HepG2 (cell line): Measurements from ENCODE around the gene ADAMTS13. TPM values are rescaled to one million over a fixed set of nuclear protein-coding genes. Genes with fewer than 3 reads are reported as not detected.

ENCODE experiments used
- EP300 ChIP-seq, 3 experiments: sonication (generic) in 1 of 3; formaldehyde crosslinking in 1 of 3; IDR thresholded peaks; 2 replicates each; pipeline versions ENCODE4 v1.5.1 to v1.6.1; 2011 to 2020; ENCODE audit warnings: low read depth in 2 of 3, low read length in 2 of 3, borderline replicate concordance in 1 of 3, improper control_type of control experiment in 1 of 3, mild to moderate bottlenecking in 1 of 3, missing genetic modification reagents in 1 of 3, moderate library complexity in 1 of 3
- KDM3A ChIP-seq: IDR thresholded peaks from 2 replicates; pipeline ENCODE4 v1.6.1; 2018; ENCODE audit warnings: low read depth, missing compliant biosample characterization
- KLF15 ChIP-seq: sonication (generic); formaldehyde crosslinking; IDR thresholded peaks from 2 replicates; pipeline ENCODE4 v1.8.1; 2023; ENCODE audit warnings: borderline replicate concordance, mild to moderate bottlenecking, inconsistent platforms, missing genetic modification reagents, mixed read lengths
- MED1 ChIP-seq: sonication (generic); formaldehyde crosslinking; IDR thresholded peaks from 2 replicates; pipeline ENCODE4 v1.4.0; 2020; ENCODE audit warnings: missing genetic modification reagents
- MYC ChIP-seq: sonication (generic); formaldehyde crosslinking; IDR thresholded peaks from 2 replicates; pipeline ENCODE4 v1.9.0; 2021; ENCODE audit warnings: missing genetic modification reagents, borderline replicate concordance
- ZIK1 ChIP-seq: sonication (generic); formaldehyde crosslinking; IDR thresholded peaks from 2 replicates; pipeline ENCODE4 v1.5.0; 2020; ENCODE audit warnings: mild to moderate bottlenecking, low read depth, missing genetic modification reagents, borderline replicate concordance
- ZNF143 ChIP-seq: sonication (generic); formaldehyde crosslinking; IDR thresholded peaks from 2 replicates; pipeline ENCODE4 v1.4.0; 2020; ENCODE audit warnings: missing genetic modification reagents
- ZNF546 ChIP-seq: sonication (generic); formaldehyde crosslinking; conservative IDR thresholded peaks from 2 replicates; pipeline ENCODE4 v1.8.1; 2023; ENCODE audit warnings: mild to moderate bottlenecking, missing genetic modification reagents
- ZNF563 ChIP-seq: sonication (generic); formaldehyde crosslinking; IDR thresholded peaks from 2 replicates; pipeline ENCODE4 v1.8.0; 2022; ENCODE audit warnings: mild to moderate bottlenecking, moderate library complexity, missing genetic modification reagents
- ZNF879 ChIP-seq: sonication (generic); formaldehyde crosslinking; IDR thresholded peaks from 2 replicates; pipeline ENCODE4 v1.8.1; 2023; ENCODE audit warnings: missing genetic modification reagents
- ZSCAN31 ChIP-seq: sonication (generic); formaldehyde crosslinking; IDR thresholded peaks from 2 replicates; pipeline ENCODE4 v1.5.0; 2020; ENCODE audit warnings: low read depth, mild to moderate bottlenecking, missing genetic modification reagents
- polyA plus RNA-seq, 8 experiments: library from polyadenylated mRNA; depleted of rRNA in 3 of 8; stranded (reverse) in 7 of 8; unstranded in 1 of 8; fragments of >200 nt; fragmentation: Illumina TruSeq in 4 of 8; extraction: Trizol in 4 of 8; gene quantifications; 2 replicates each; pipeline versions ENCODE4 v1.2.1 to v1.2.3, GENCODE V29; 2011 to 2016; ENCODE audit warnings: low read depth in 4 of 8, missing spikeins in 1 of 8, mixed read lengths in 1 of 8; ENCODE audit not compliant: insufficient read depth in 1 of 8
- total RNA-seq, 5 experiments: library from RNA; depleted of rRNA; stranded (reverse); fragments of >200 nt; fragmentation: Illumina TruSeq; extraction: Trizol; gene quantifications; 2 replicates each; pipeline ENCODE4 v1.2.3, GENCODE V29; 2016; ENCODE audit warnings: low read depth in 1 of 5
- TF ChIP-seq, protein P1 (sequence below): sonication (generic); formaldehyde crosslinking; IDR thresholded peaks from 2 replicates; pipeline ENCODE4 v1.4.0; 2020; ENCODE audit warnings: missing genetic modification reagents, borderline replicate concordance
- TF ChIP-seq, protein P2 (sequence below): sonication (generic); formaldehyde crosslinking; conservative IDR thresholded peaks from 2 replicates; pipeline ENCODE4 v1.4.0; 2020; ENCODE audit warnings: missing genetic modification reagents
- TF ChIP-seq, protein P3 (sequence below): sonication (generic); IDR thresholded peaks from 2 replicates; pipeline ENCODE4 v1.6.1; 2016; ENCODE audit warnings: low read depth, borderline replicate concordance
- TF ChIP-seq, protein P4 (sequence below): sonication (generic); formaldehyde crosslinking; IDR thresholded peaks from 2 replicates; pipeline ENCODE4 v1.4.0; 2020; ENCODE audit warnings: mild to moderate bottlenecking, missing genetic modification reagents, borderline replicate concordance
- TF ChIP-seq, protein P5 (sequence below): sonication (generic); formaldehyde crosslinking; IDR thresholded peaks from 2 replicates; pipeline ENCODE4 v1.5.1; 2020; ENCODE audit warnings: missing genetic modification reagents, mild to moderate bottlenecking, borderline replicate concordance

The ADAMTS13 gene
- total and polyA plus RNA-seq, 2 of the 13 experiments (the other 11 are each of a cell fraction or from before 2014, with no cell fraction given): 0.91 to 4.5 TPM

DNA sequence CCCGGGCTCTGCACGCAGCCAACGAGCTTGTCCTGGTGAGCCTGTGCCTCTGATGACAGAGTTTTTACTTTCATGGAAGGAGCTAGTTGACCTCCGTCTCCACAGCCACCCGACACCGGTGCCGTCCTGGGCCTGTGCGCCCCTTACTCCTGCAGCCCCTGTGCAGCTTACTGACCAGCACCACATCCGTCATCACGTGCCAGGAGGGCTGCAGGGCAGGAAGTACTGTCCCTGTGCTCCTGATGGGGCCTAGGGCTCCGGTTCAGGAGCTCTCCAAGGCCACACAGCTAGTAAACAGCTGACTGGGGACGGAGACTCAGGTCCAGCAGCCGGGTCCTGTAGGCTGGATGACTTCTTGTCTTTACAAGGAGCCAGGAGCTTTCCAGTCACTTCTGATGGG, 35.8 kb upstream of the ADAMTS13 start (continued):
- TF ChIP-seq ZNF563: peak; percentile 61; the same call in 1 of the 2 replicates
- TF ChIP-seq MYC (CRISPR knock-in tag): peak; percentile 71
- no peak for TF ChIP-seq ZIK1 (CRISPR knock-in tag)
- TF ChIP-seq, protein P1, sequence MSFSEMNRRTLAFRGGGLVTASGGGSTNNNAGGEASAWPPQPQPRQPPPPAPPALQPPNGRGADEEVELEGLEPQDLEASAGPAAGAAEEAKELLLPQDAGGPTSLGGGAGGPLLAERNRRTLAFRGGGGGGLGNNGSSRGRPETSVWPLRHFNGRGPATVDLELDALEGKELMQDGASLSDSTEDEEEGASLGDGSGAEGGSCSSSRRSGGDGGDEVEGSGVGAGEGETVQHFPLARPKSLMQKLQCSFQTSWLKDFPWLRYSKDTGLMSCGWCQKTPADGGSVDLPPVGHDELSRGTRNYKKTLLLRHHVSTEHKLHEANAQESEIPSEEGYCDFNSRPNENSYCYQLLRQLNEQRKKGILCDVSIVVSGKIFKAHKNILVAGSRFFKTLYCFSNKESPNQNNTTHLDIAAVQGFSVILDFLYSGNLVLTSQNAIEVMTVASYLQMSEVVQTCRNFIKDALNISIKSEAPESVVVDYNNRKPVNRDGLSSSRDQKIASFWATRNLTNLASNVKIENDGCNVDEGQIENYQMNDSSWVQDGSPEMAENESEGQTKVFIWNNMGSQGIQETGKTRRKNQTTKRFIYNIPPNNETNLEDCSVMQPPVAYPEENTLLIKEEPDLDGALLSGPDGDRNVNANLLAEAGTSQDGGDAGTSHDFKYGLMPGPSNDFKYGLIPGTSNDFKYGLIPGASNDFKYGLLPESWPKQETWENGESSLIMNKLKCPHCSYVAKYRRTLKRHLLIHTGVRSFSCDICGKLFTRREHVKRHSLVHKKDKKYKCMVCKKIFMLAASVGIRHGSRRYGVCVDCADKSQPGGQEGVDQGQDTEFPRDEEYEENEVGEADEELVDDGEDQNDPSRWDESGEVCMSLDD (CRISPR knock-in tag): peak; percentile 23; the same call in 1 of the 2 replicates
- no peak for TF ChIP-seq ZNF546 (CRISPR knock-in tag)
- peak; percentile 30; the same call in 1 of the 2 replicates for TF ChIP-seq ZNF143 (CRISPR knock-in tag)
- TF ChIP-seq, protein P2, sequence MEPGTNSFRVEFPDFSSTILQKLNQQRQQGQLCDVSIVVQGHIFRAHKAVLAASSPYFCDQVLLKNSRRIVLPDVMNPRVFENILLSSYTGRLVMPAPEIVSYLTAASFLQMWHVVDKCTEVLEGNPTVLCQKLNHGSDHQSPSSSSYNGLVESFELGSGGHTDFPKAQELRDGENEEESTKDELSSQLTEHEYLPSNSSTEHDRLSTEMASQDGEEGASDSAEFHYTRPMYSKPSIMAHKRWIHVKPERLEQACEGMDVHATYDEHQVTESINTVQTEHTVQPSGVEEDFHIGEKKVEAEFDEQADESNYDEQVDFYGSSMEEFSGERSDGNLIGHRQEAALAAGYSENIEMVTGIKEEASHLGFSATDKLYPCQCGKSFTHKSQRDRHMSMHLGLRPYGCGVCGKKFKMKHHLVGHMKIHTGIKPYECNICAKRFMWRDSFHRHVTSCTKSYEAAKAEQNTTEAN (CRISPR knock-in tag): 0 out of 2 replicates have a peak, but pooled peaks have one; percentile 46
- no peak for TF ChIP-seq ZNF879 (CRISPR knock-in tag)
- peak; percentile 77 for TF ChIP-seq MED1 (CRISPR knock-in tag)
- TF ChIP-seq EP300 (IDR thresholded peaks at IDR 0.05; ENCODE audit: low read depth in 2 of 2, low read length in 2 of 2): no peak
- no peak for TF ChIP-seq EP300 (CRISPR knock-in tag; IDR thresholded peaks at IDR 0.05; ENCODE audit: borderline replicate concordance)
- TF ChIP-seq ZSCAN31 (CRISPR knock-in tag): peak; percentile 74; the same call in 1 of the 2 replicates
- TF ChIP-seq, protein P3, sequence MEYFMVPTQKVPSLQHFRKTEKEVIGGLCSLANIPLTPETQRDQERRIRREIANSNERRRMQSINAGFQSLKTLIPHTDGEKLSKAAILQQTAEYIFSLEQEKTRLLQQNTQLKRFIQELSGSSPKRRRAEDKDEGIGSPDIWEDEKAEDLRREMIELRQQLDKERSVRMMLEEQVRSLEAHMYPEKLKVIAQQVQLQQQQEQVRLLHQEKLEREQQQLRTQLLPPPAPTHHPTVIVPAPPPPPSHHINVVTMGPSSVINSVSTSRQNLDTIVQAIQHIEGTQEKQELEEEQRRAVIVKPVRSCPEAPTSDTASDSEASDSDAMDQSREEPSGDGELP: peak; percentile 96
- TF ChIP-seq, protein P4, sequence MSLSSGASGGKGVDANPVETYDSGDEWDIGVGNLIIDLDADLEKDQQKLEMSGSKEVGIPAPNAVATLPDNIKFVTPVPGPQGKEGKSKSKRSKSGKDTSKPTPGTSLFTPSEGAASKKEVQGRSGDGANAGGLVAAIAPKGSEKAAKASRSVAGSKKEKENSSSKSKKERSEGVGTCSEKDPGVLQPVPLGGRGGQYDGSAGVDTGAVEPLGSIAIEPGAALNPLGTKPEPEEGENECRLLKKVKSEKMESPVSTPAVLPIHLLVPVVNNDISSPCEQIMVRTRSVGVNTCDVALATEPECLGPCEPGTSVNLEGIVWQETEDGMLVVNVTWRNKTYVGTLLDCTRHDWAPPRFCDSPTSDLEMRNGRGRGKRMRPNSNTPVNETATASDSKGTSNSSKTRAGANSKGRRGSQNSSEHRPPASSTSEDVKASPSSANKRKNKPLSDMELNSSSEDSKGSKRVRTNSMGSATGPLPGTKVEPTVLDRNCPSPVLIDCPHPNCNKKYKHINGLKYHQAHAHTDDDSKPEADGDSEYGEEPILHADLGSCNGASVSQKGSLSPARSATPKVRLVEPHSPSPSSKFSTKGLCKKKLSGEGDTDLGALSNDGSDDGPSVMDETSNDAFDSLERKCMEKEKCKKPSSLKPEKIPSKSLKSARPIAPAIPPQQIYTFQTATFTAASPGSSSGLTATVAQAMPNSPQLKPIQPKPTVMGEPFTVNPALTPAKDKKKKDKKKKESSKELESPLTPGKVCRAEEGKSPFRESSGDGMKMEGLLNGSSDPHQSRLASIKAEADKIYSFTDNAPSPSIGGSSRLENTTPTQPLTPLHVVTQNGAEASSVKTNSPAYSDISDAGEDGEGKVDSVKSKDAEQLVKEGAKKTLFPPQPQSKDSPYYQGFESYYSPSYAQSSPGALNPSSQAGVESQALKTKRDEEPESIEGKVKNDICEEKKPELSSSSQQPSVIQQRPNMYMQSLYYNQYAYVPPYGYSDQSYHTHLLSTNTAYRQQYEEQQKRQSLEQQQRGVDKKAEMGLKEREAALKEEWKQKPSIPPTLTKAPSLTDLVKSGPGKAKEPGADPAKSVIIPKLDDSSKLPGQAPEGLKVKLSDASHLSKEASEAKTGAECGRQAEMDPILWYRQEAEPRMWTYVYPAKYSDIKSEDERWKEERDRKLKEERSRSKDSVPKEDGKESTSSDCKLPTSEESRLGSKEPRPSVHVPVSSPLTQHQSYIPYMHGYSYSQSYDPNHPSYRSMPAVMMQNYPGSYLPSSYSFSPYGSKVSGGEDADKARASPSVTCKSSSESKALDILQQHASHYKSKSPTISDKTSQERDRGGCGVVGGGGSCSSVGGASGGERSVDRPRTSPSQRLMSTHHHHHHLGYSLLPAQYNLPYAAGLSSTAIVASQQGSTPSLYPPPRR (CRISPR knock-in tag): peak; percentile 34; the same call in 1 of the 2 replicates
- peak; percentile 43; the same call in 1 of the 2 replicates for TF ChIP-seq KDM3A (CRISPR knock-in tag)
- TF ChIP-seq KLF15: no peak
- TF ChIP-seq, protein P5, sequence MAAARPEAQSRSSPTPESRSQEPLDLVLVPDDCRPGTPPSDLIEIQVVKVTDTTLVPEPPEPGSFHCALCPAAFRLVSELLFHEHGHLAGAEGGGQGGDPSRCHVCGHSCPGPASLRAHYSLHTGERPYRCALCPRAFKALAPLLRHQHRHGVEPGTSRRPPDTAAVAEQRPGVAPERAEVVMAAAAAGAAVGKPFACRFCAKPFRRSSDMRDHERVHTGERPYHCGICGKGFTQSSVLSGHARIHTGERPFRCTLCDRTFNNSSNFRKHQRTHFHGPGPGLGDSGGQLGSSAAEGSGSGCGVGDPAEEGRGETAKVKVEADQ (CRISPR knock-in tag): no peak
